ENCODE measurements around the gene COL6A2. TPM values are rescaled to one million over a fixed set of nuclear protein-coding genes. Genes with fewer than 3 reads are reported as not detected.

The COL6A2 gene
- total RNA-seq, 1 experiment from 2014 or later, result 111 TPM

GRCh38 chr21:46124083-46124925, 26.4 kb downstream of the COL6A2 start:
- H3K36me3 Mint-ChIP-seq, result peaks cover 13% of the 10 kb centered on the region
- H3K27me3 Mint-ChIP-seq (ENCODE audit: low read depth), result no peaks in the 10 kb centered on the region
- no peak overlapping the region for H3K27ac Mint-ChIP-seq
- no peak overlapping the region for H3K4me3 Mint-ChIP-seq
- TF ChIP-seq ZNF425 (CRISPR knock-in tag; conservative IDR thresholded peaks at IDR 0.05) (no peak), ARID4B (CRISPR knock-in tag; IDR thresholded peaks at IDR 0.05; ENCODE audit: borderline replicate concordance) (no peak), MLX (CRISPR knock-in tag; IDR thresholded peaks at IDR 0.05) (no peak), CREM (CRISPR knock-in tag; IDR thresholded peaks at IDR 0.05) (no peak), JAZF1 (CRISPR knock-in tag; IDR thresholded peaks at IDR 0.05) (no peak), KAT7 (CRISPR knock-in tag; IDR thresholded peaks at IDR 0.05; ENCODE audit: borderline replicate concordance) (no peak), TEAD4 (CRISPR knock-in tag; IDR thresholded peaks at IDR 0.05) (no peak), ZSCAN18 (CRISPR knock-in tag; IDR thresholded peaks at IDR 0.05) (no peak), ELF4 (CRISPR knock-in tag; IDR thresholded peaks at IDR 0.05; ENCODE audit: low read depth) (no peak), ZBTB21 (CRISPR knock-in tag; IDR thresholded peaks at IDR 0.05; ENCODE audit: borderline replicate concordance) (no peak), ATF1 (CRISPR knock-in tag; IDR thresholded peaks at IDR 0.05) (no peak), PREB (CRISPR knock-in tag; IDR thresholded peaks at IDR 0.05; ENCODE audit: borderline replicate concordance) (no peak), NR1H2 (CRISPR knock-in tag; IDR thresholded peaks at IDR 0.05) (no peak), NR2C2 (CRISPR knock-in tag; IDR thresholded peaks at IDR 0.05) (no peak), NFYB (CRISPR knock-in tag; conservative IDR thresholded peaks at IDR 0.05; ENCODE audit: low read depth) (no peak), OVOL2 (CRISPR knock-in tag; IDR thresholded peaks at IDR 0.05; ENCODE audit: borderline replicate concordance) (no peak), FOXK1 (CRISPR knock-in tag; IDR thresholded peaks at IDR 0.05) (no peak), IRF1 (CRISPR knock-in tag; IDR thresholded peaks at IDR 0.05) (no peak)
- ChIA-PET CTCF (no interaction called here), POLR2A (no interaction called here)
- H3K4me1 Mint-ChIP-seq, result no peaks in the 10 kb centered on the region
- peak; percentile 7 for DNase-seq (ENCODE audit: low spot score)
- no peaks in the 10 kb centered on the region for H3K9me3 Mint-ChIP-seq
- ATAC-seq, result no peak
